CD14-positive monocyte (primary cell): Measurements from ENCODE around the gene IL1RL2. TPM values are rescaled to one million over a fixed set of nuclear protein-coding genes. Genes with fewer than 3 reads are reported as not detected.

Source experiments
- DNase-seq, 3 donors: peaks; one replicate each; pipeline ENCODE4 v3.0.0-alpha.2; 2011 to 2022
- H2AFZ ChIP-seq: 2 replicates; pipeline ENCODE4 v1.6.0; 2012; ENCODE audit warnings: mild to moderate bottlenecking, low read depth, low read length, inconsistent platforms; ENCODE audit not compliant: insufficient read depth, poor library complexity, severe bottlenecking
- H3K27ac ChIP-seq, 2 donors: 1 replicate in 1 of 2; 2 replicates in 1 of 2; pipeline ENCODE4 v1.5.1; 2012 to 2013; ENCODE audit warnings: low read length in 2 of 2, control low read depth in 1 of 2, inconsistent platforms in 1 of 2, low read depth in 1 of 2, mild to moderate bottlenecking in 1 of 2
- H3K27me3 ChIP-seq, 2 donors: one replicate each; pipeline versions ENCODE4 v1.6.0 to v1.6.1; 2011 to 2013; ENCODE audit warnings: low read length in 2 of 2; ENCODE audit not compliant: control insufficient read depth in 2 of 2, insufficient read depth in 2 of 2
- H3K36me3 ChIP-seq, 2 donors: replicated peaks in 1 of 2; 1 replicate in 1 of 2; 2 replicates in 1 of 2; pipeline versions ENCODE4 v1.5.1 to v1.6.1; 2012 to 2013; ENCODE audit warnings: low read length in 2 of 2, control low read depth in 1 of 2, inconsistent platforms in 1 of 2, mild to moderate bottlenecking in 1 of 2; ENCODE audit not compliant: insufficient read depth in 2 of 2, control insufficient read depth in 1 of 2
- H3K4me1 ChIP-seq, 2 donors: 1 replicate in 1 of 2; 2 replicates in 1 of 2; pipeline versions ENCODE4 v1.5.1 to v1.6.1; 2012 to 2013; ENCODE audit warnings: low read length in 2 of 2, control low read depth in 1 of 2, inconsistent platforms in 1 of 2, mild to moderate bottlenecking in 1 of 2, moderate library complexity in 1 of 2; ENCODE audit not compliant: insufficient read depth in 2 of 2, control insufficient read depth in 1 of 2
- H3K4me2 ChIP-seq: replicated peaks from 2 replicates; pipeline ENCODE3; 2012; ENCODE audit warnings: low read length, moderate library complexity, mild to moderate bottlenecking; ENCODE audit not compliant: poor library complexity, severe bottlenecking; ENCODE audit errors: extremely low read depth
- H3K4me3 ChIP-seq, 3 experiments: fragments of 200-600 bp in 1 of 3; sonication (generic) in 1 of 3; replicated peaks in 1 of 3; 1 replicate in 2 of 3; 2 replicates in 1 of 3; pipeline ENCODE4 v1.5.1; 2011 to 2013; ENCODE audit warnings: low read length in 3 of 3, mild to moderate bottlenecking in 3 of 3, control low read depth in 2 of 3, low read depth in 2 of 3, inconsistent platforms in 1 of 3, moderate library complexity in 1 of 3
- H3K79me2 ChIP-seq: 2 replicates; pipeline ENCODE4 v1.6.0; 2012; ENCODE audit warnings: mild to moderate bottlenecking, control low read depth, inconsistent platforms, low read length, moderate library complexity; ENCODE audit not compliant: insufficient read depth
- H3K9ac ChIP-seq: 2 replicates; pipeline ENCODE4 v1.6.0; 2017; ENCODE audit warnings: low read length, mild to moderate bottlenecking; ENCODE audit not compliant: insufficient read depth, poor library complexity, severe bottlenecking
- H3K9me3 ChIP-seq, 2 donors: replicated peaks in 1 of 2; 1 replicate in 1 of 2; 2 replicates in 1 of 2; pipeline versions ENCODE4 v1.5.1 to v1.6.1; 2012 to 2013; ENCODE audit warnings: low read length in 2 of 2, control low read depth in 1 of 2; ENCODE audit not compliant: control insufficient read depth in 1 of 2, insufficient read depth in 1 of 2
- H4K20me1 ChIP-seq: 2 replicates; pipeline ENCODE4 v1.6.0; 2012; ENCODE audit warnings: mild to moderate bottlenecking, low read length, control low read depth, moderate library complexity; ENCODE audit not compliant: insufficient read depth
- H3K27ac Mint-ChIP-seq, 7 donors: one replicate each; pipeline ENCODE4 v1.8.0; 2020; ENCODE audit warnings: mild to moderate bottlenecking in 7 of 7, mixed read lengths in 7 of 7, moderate library complexity in 6 of 7, inconsistent platforms in 2 of 7
- H3K27me3 Mint-ChIP-seq, 3 donors: one replicate each; pipeline ENCODE4 v1.8.0; 2021 to 2022; ENCODE audit warnings: low read depth in 3 of 3, mild to moderate bottlenecking in 3 of 3, mixed read lengths in 3 of 3, moderate library complexity in 3 of 3, inconsistent platforms in 1 of 3
- H3K36me3 Mint-ChIP-seq, 2 donors: one replicate each; pipeline ENCODE4 v1.8.0; 2020; ENCODE audit warnings: mixed read lengths in 2 of 2, inconsistent platforms in 1 of 2, mild to moderate bottlenecking in 1 of 2
- H3K4me1 Mint-ChIP-seq: one replicate; pipeline ENCODE4 v1.8.0; 2020; ENCODE audit warnings: mild to moderate bottlenecking, mixed read lengths
- H3K4me3 Mint-ChIP-seq, 2 donors: one replicate each; pipeline ENCODE4 v1.8.0; 2020; ENCODE audit warnings: mild to moderate bottlenecking in 2 of 2, mixed read lengths in 2 of 2, moderate library complexity in 1 of 2
- H3K9me3 Mint-ChIP-seq, 7 donors: one replicate each; pipeline ENCODE4 v1.8.0; 2020 to 2022; ENCODE audit warnings: mixed read lengths in 7 of 7, mild to moderate bottlenecking in 6 of 7, moderate library complexity in 6 of 7, inconsistent platforms in 2 of 7
- WGBS: methylation state at CpG from one replicate; pipeline ENCODE4 v1.1.5; 2013; ENCODE audit warnings: missing lambda C conversion rate; ENCODE audit not compliant: insufficient coverage; 5-methylcytosine and 5-hydroxymethylcytosine counted together
- intact Hi-C, 2 donors: fragments of 100-400 bp; cut with micrococcal nuclease; formaldehyde crosslinking; loops; one replicate each; pipeline versions ENCODE4 v1.15.0 to v1.15.1; 2023
- polyA plus RNA-seq, 3 donors: library from polyadenylated mRNA; depleted of rRNA in 1 of 3; unstranded in 2 of 3; stranded (reverse) in 1 of 3; fragments of 300-500 nt in 2 of 3; fragments of >200 nt in 1 of 3; fragmentation: Illumina TruSeq in 2 of 3; gene quantifications; 1 replicate in 2 of 3; 2 replicates in 1 of 3; pipeline ENCODE4 v1.2.3, GENCODE V29; 2012 to 2021
- TF ChIP-seq, protein P1 (sequence below): fragments of 200-600 bp; IDR thresholded peaks from one replicate; pipeline ENCODE4 v1.8.0; 2022; ENCODE audit warnings: antibody characterized with exemption, mild to moderate bottlenecking

The IL1RL2 gene
- polyA plus RNA-seq, 3 donors: 0.07 to 1.5 TPM; not detected in 1

DNA sequence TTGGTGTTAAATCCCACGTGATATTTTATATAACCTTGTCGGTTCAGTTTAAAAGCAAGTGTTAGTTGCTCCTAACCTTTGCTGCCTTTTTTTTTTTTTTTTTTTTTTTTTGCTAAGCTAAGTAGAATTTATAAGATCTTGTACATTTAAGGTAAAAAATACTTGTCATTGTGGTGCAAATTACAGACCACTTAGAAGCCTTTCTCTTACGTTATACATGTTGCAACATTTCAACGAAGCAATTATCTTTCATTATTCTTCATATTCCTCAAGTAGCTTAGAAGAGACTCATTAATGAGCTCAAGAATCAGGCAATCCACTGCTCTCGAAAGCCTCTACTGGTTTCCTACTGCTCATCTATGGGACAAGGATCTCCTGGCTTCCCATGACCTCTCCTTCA is 14.9 kb upstream of the IL1RL2 start:
- peak overlapping the region in 1 of 2 donors; percentile 35 for H3K27ac ChIP-seq
- no peak overlapping the region for H3K9ac ChIP-seq
- H3K4me1 Mint-ChIP-seq: peaks cover 26% of the 10 kb centered on the region
- no peak overlapping the region for H2AFZ ChIP-seq
- TF ChIP-seq, protein P1, sequence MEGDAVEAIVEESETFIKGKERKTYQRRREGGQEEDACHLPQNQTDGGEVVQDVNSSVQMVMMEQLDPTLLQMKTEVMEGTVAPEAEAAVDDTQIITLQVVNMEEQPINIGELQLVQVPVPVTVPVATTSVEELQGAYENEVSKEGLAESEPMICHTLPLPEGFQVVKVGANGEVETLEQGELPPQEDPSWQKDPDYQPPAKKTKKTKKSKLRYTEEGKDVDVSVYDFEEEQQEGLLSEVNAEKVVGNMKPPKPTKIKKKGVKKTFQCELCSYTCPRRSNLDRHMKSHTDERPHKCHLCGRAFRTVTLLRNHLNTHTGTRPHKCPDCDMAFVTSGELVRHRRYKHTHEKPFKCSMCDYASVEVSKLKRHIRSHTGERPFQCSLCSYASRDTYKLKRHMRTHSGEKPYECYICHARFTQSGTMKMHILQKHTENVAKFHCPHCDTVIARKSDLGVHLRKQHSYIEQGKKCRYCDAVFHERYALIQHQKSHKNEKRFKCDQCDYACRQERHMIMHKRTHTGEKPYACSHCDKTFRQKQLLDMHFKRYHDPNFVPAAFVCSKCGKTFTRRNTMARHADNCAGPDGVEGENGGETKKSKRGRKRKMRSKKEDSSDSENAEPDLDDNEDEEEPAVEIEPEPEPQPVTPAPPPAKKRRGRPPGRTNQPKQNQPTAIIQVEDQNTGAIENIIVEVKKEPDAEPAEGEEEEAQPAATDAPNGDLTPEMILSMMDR: no peak
- no peaks in the 10 kb centered on the region for H3K79me2 ChIP-seq
- DNase-seq: peak in 1 of 3 donors; percentile 20
- no peaks in the 10 kb centered on the region for H3K36me3 ChIP-seq
- WGBS: 19% methylated on average over 3 of the region's 5 CpGs
- intact Hi-C loops: no loop called here
- H3K4me3 ChIP-seq: peak overlapping the region in 1 of 3 experiments; percentile 38
- H3K27me3 Mint-ChIP-seq: peaks cover 0 to 3% (median 3%) of the 10 kb centered on the region in 3 donors
- peak overlapping the region; percentile 32 for H3K4me2 ChIP-seq
- no peaks in the 10 kb centered on the region for H3K27me3 ChIP-seq
- H3K36me3 Mint-ChIP-seq: peaks cover 6 to 12% of the 10 kb centered on the region in 2 donors
- no peaks in the 10 kb centered on the region for H3K9me3 Mint-ChIP-seq
- H3K4me3 Mint-ChIP-seq: peak overlapping the region in 1 of 2 donors; percentile 76
- no peaks in the 10 kb centered on the region for H3K9me3 ChIP-seq
- H3K4me1 ChIP-seq: peaks cover 17 to 18% of the 10 kb centered on the region in 2 donors
- H3K27ac Mint-ChIP-seq: peak overlapping the region; percentile 12 to 90 (median 63)
- no peaks in the 10 kb centered on the region for H4K20me1 ChIP-seq

DNA sequence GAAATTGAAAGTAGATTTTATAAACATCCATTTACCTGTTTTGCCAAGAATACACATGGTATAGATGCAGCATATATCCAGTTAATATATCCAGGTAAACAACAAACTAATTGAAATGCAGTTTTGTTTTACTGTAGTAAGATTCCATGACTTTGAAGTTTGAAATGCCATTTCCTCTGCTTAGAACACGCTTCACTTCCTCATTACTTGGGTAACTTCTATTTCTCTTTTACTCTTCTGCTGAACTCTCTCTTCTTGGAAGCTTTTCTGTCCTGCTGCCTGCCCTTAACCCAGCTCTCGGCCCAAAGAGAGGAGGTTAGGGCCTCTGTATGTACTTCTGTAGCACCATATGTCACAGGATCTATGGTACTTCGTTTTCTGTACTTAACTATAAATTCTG is 14.1 kb upstream of the IL1RL2 start:
- no peaks in the 10 kb centered on the region for H3K9me3 Mint-ChIP-seq
- Histone ChIP-seq H3K4me2 (peak overlapping the region; percentile 32), H2AFZ (peak overlapping the region; percentile 57), H3K4me3 (peak overlapping the region in 1 of 3 experiments; percentile 38), H3K4me1 (peaks cover 17 to 18% of the 10 kb centered on the region in 2 donors), H3K9me3 (no peaks in the 10 kb centered on the region), H4K20me1 (no peaks in the 10 kb centered on the region), H3K27ac (peak overlapping the region in 1 of 2 donors; percentile 35), H3K9ac (no peak overlapping the region), H3K27me3 (no peaks in the 10 kb centered on the region), H3K79me2 (no peaks in the 10 kb centered on the region), H3K36me3 (no peaks in the 10 kb centered on the region)
- H3K4me3 Mint-ChIP-seq: peak overlapping the region in 1 of 2 donors; percentile 49
- peaks cover 0 to 3% (median 2%) of the 10 kb centered on the region in 3 donors for H3K27me3 Mint-ChIP-seq
- H3K4me1 Mint-ChIP-seq: peaks cover 26% of the 10 kb centered on the region
- H3K27ac Mint-ChIP-seq: peak overlapping the region; percentile 32 to 90 (median 83)
- WGBS: no CpG with 5 or more reads among the region's 3 CpGs
- TF ChIP-seq, protein P1: no peak
- peaks cover 8 to 12% of the 10 kb centered on the region in 2 donors for H3K36me3 Mint-ChIP-seq
- DNase-seq: peak; percentile 15 to 49 (median 23)
- intact Hi-C loops: no loop called here
